Astrocyte (in vitro differentiated cells and primary cell): ENCODE measurements around the gene MRPL57.

ENCODE experiments used
- CTCF ChIP-seq: IDR thresholded peaks from 2 replicates; pipeline ENCODE4 v1.5.1; 2011; ENCODE audit warnings: low read depth, mild to moderate bottlenecking, inconsistent platforms, low read length, moderate library complexity; ENCODE audit not compliant: insufficient read depth
- EZH2 ChIP-seq: IDR thresholded peaks from 2 replicates; pipeline ENCODE4 v1.6.1; 2012; ENCODE audit warnings: mild to moderate bottlenecking, low read length, inconsistent platforms; ENCODE audit not compliant: insufficient read depth

GRCh38 chr13:21221268-21221667 lies 44.8 kb downstream of the MRPL57 start:
- TF ChIP-seq CTCF (no peak), EZH2 (no peak)
